Nephron progenitor cell (in vitro differentiated cells): ENCODE results near the gene LIPK.
A peak's percentile ranks its signal among the peaks of the same experiment; 100 is the strongest.

Source experiments
- DNase-seq: peaks from one replicate; pipeline ENCODE4 v3.0.0; 2021
- H3K27ac Mint-ChIP-seq: 2 replicates; pipeline ENCODE4 v1.8.0; 2021; ENCODE audit warnings: mild to moderate bottlenecking, moderate library complexity, mixed read lengths
- H3K27me3 Mint-ChIP-seq: 2 replicates; pipeline ENCODE4 v1.8.0; 2021; ENCODE audit warnings: mild to moderate bottlenecking, low read depth, mixed read lengths; ENCODE audit not compliant: poor library complexity
- H3K36me3 Mint-ChIP-seq: 2 replicates; pipeline ENCODE4 v1.8.0; 2021; ENCODE audit warnings: low read depth, mixed read lengths
- H3K4me1 Mint-ChIP-seq: 2 replicates; pipeline ENCODE4 v1.8.0; 2021; ENCODE audit warnings: mixed read lengths
- H3K4me3 Mint-ChIP-seq: 2 replicates; pipeline ENCODE4 v1.8.0; 2021; ENCODE audit warnings: mild to moderate bottlenecking, moderate library complexity, mixed read lengths
- H3K9me3 Mint-ChIP-seq: 2 replicates; pipeline ENCODE4 v1.8.0; 2021; ENCODE audit warnings: mild to moderate bottlenecking, moderate library complexity, mixed read lengths
- TF ChIP-seq, protein P1 (sequence below): fragments of 200-600 bp; sonication (generic); IDR thresholded peaks from 2 replicates; pipeline ENCODE4 v1.5.0; 2021; ENCODE audit warnings: antibody characterized with exemption

LIPK gene

DNA sequence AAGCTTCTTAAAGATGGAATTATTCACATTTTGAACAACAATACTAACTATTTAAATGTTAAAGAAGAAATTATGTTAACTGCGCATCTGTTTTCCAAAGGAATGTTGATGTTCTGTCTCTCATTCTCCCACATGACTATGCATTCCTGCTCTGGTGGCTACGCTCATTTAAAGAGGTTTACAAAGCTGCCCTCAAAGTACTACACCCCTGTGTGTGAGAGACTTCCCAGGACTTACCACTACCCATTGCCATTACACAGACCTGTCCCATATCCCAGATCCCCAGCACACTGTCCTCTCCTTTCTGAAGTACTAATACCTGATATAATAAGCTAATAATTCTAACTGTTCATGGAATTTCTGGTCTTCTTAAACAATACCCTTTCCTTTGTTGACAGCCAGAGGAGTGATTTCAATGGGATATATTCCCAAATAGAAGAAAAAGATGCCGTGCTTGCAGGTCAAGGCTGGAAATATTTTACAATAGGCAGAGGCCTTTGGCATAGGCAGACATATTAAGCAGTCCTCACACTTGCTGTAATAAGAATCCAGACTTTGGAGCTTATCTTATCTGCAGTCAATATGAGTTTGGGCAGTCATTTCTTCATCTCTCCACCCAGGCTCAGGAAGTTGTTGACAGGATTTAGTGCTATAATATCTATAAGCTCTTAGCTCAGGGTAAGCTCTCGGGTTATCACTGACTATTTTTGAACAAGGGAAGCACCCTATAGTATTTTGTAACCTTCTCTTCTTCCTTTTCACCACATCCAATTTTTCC, 29.6 kb upstream of the LIPK start:
- no peaks in the 10 kb centered on the region for H3K36me3 Mint-ChIP-seq
- H3K27ac Mint-ChIP-seq, result no peak overlapping the region
- TF ChIP-seq, protein P1, sequence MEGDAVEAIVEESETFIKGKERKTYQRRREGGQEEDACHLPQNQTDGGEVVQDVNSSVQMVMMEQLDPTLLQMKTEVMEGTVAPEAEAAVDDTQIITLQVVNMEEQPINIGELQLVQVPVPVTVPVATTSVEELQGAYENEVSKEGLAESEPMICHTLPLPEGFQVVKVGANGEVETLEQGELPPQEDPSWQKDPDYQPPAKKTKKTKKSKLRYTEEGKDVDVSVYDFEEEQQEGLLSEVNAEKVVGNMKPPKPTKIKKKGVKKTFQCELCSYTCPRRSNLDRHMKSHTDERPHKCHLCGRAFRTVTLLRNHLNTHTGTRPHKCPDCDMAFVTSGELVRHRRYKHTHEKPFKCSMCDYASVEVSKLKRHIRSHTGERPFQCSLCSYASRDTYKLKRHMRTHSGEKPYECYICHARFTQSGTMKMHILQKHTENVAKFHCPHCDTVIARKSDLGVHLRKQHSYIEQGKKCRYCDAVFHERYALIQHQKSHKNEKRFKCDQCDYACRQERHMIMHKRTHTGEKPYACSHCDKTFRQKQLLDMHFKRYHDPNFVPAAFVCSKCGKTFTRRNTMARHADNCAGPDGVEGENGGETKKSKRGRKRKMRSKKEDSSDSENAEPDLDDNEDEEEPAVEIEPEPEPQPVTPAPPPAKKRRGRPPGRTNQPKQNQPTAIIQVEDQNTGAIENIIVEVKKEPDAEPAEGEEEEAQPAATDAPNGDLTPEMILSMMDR, result no peak
- no peak for DNase-seq
- H3K9me3 Mint-ChIP-seq, result no peaks in the 10 kb centered on the region
- peaks cover 3% of the 10 kb centered on the region for H3K27me3 Mint-ChIP-seq
- H3K4me3 Mint-ChIP-seq, result no peak overlapping the region
- peaks cover 5% of the 10 kb centered on the region for H3K4me1 Mint-ChIP-seq

GRCh38 chr10:88680958-88681357, 25.1 kb upstream of the LIPK start:
- Mint-ChIP-seq H3K36me3 (no peaks in the 10 kb centered on the region), H3K4me3 (no peak overlapping the region), H3K27ac (no peak overlapping the region), H3K4me1 (no peaks in the 10 kb centered on the region), H3K27me3 (peaks cover 3% of the 10 kb centered on the region), H3K9me3 (no peaks in the 10 kb centered on the region)
- DNase-seq, result no peak
- TF ChIP-seq, protein P1, result no peak

- Mint-ChIP-seq H3K4me1 (no peaks in the 10 kb centered on the region), H3K27ac (no peak overlapping the region), H3K4me3 (no peak overlapping the region), H3K9me3 (no peaks in the 10 kb centered on the region), H3K36me3 (no peaks in the 10 kb centered on the region), H3K27me3 (peaks cover 3% of the 10 kb centered on the region)
- TF ChIP-seq, protein P1, result no peak
- no peak for DNase-seq
Measured at GRCh38 chr10:88682491-88682890, 23.6 kb upstream of the LIPK start.

DNA sequence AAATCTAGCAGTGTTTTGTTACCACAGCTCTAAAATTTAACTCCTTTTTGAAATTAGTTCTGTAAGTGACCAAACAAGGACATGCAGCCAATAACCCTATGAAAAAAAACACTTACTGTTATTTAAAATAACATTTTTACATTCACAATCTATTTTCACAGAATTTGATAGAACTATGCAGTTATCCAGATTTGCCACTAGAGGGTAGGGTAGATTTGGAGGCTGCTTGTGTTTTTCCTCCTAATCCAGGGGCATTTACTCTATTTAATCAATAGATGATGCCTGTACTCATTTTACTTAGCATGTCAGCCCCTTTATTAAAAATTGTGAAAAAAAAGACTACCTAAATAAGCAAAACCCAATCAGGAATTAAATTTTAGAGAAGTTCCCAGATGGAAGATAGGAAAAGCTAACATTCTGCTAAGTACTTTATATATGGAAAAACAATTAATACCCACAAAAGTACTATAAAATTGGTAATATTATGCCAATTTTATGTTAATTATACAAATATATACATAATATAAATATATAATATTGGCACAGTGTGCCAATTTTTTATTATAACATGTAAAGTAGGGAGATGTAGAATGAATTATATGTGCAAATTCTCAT, 18.1 kb upstream of the LIPK start:
- Mint-ChIP-seq H3K27me3 (peaks cover 9% of the 10 kb centered on the region), H3K27ac (no peak overlapping the region), H3K9me3 (peaks cover 4% of the 10 kb centered on the region), H3K4me1 (no peaks in the 10 kb centered on the region), H3K4me3 (no peak overlapping the region), H3K36me3 (no peaks in the 10 kb centered on the region)
- no peak for DNase-seq
- TF ChIP-seq, protein P1, result peak; percentile 83

- Mint-ChIP-seq H3K4me3 (no peak overlapping the region), H3K9me3 (peaks cover 4% of the 10 kb centered on the region), H3K27ac (no peak overlapping the region), H3K27me3 (peaks cover 8% of the 10 kb centered on the region), H3K4me1 (no peaks in the 10 kb centered on the region), H3K36me3 (no peaks in the 10 kb centered on the region)
- no peak for DNase-seq
- TF ChIP-seq, protein P1, result no peak
Measured at GRCh38 chr10:88689366-88689765, 16.7 kb upstream of the LIPK start.
